ENCODE measurements around the gene TPSB2.

DNA sequence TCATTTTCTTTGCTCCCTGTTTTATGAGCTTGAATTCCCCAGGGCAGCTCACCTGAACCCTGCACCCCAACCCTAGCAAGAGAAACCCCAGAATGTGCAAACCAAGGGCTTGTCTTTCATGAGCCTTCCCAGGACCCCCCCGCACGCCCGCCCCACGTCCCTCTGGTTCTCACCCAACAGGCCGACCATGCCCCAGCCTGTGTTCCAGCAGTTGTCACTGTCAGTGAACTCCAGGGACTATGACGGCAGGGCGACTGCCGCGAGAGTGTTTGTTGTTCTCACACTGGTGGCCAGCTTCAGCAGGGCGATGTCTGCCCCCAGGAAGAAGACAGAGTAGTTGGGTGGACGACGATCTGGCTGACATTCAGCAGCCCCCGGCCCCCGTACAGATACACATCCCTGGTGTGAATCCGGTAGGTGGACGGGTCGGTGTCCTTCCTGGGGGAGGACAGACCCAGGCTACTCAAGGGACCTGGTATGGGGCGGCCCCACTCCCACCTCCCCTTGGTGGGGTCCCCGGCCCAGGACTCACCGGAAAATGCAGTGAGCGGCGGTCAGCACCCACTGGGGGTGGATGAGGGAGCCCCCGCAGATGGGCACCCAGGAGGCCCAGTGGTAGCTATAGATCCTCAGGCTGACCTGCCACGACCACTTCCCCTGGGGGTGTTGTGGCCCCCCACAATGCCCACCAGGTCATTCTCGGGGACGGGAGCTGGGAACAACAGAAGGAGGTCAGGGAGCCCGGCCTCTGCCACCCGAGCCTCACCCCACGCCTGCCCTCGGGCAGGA is 46.0 kb upstream of the TPSB2 start:
- TF ChIP-seq, protein P1, sequence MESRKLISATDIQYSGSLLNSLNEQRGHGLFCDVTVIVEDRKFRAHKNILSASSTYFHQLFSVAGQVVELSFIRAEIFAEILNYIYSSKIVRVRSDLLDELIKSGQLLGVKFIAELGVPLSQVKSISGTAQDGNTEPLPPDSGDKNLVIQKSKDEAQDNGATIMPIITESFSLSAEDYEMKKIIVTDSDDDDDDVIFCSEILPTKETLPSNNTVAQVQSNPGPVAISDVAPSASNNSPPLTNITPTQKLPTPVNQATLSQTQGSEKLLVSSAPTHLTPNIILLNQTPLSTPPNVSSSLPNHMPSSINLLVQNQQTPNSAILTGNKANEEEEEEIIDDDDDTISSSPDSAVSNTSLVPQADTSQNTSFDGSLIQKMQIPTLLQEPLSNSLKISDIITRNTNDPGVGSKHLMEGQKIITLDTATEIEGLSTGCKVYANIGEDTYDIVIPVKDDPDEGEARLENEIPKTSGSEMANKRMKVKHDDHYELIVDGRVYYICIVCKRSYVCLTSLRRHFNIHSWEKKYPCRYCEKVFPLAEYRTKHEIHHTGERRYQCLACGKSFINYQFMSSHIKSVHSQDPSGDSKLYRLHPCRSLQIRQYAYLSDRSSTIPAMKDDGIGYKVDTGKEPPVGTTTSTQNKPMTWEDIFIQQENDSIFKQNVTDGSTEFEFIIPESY (IDR thresholded peaks at IDR 0.05; ENCODE audit: extremely low read depth, insufficient replicate concordance, low read length), result no peak
- TF ChIP-seq SP1 (IDR thresholded peaks at IDR 0.05; ENCODE audit: low read depth) (no peak), POLR2A (IDR thresholded peaks at IDR 0.05; ENCODE audit: borderline replicate concordance, extremely low read depth, insufficient read depth, insufficient read length) (no peak), EZH2 (IDR thresholded peaks at IDR 0.05) (no peak), TCF7L2 (IDR thresholded peaks at IDR 0.05; ENCODE audit: borderline replicate concordance, extremely low read depth, insufficient read depth, insufficient read length) (no peak), YY1 (IDR thresholded peaks at IDR 0.05; ENCODE audit: extremely low read depth, insufficient replicate concordance, low read depth, low read length) (no peak)
- TF ChIP-seq, protein P2, sequence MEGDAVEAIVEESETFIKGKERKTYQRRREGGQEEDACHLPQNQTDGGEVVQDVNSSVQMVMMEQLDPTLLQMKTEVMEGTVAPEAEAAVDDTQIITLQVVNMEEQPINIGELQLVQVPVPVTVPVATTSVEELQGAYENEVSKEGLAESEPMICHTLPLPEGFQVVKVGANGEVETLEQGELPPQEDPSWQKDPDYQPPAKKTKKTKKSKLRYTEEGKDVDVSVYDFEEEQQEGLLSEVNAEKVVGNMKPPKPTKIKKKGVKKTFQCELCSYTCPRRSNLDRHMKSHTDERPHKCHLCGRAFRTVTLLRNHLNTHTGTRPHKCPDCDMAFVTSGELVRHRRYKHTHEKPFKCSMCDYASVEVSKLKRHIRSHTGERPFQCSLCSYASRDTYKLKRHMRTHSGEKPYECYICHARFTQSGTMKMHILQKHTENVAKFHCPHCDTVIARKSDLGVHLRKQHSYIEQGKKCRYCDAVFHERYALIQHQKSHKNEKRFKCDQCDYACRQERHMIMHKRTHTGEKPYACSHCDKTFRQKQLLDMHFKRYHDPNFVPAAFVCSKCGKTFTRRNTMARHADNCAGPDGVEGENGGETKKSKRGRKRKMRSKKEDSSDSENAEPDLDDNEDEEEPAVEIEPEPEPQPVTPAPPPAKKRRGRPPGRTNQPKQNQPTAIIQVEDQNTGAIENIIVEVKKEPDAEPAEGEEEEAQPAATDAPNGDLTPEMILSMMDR (IDR thresholded peaks at IDR 0.05 in 2 of 3, conservative IDR thresholded peaks at IDR 0.05 in 1 of 3; ENCODE audit: borderline replicate concordance in 1 of 3, insufficient read depth in 1 of 3, low read depth in 2 of 3, low read length in 2 of 3), result no peak
- TF ChIP-seq, protein P3, sequence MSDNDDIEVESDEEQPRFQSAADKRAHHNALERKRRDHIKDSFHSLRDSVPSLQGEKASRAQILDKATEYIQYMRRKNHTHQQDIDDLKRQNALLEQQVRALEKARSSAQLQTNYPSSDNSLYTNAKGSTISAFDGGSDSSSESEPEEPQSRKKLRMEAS (IDR thresholded peaks at IDR 0.05), result no peak
